Measurements from ENCODE around the gene PAGE2. TPM values are rescaled to one million over a fixed set of nuclear protein-coding genes. Genes with fewer than 3 reads are reported as not detected.
"Not testable (repeated sequence)": the region's sequence is repeated elsewhere in the genome, so short reads cannot be mapped to it uniquely, and the experiment has no call there.

PAGE2 gene, protein sequence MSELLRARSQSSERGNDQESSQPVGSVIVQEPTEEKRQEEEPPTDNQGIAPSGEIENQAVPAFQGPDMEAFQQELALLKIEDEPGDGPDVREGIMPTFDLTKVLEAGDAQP
- total RNA-seq (not detected), polyA plus RNA-seq (not detected)

DNA sequence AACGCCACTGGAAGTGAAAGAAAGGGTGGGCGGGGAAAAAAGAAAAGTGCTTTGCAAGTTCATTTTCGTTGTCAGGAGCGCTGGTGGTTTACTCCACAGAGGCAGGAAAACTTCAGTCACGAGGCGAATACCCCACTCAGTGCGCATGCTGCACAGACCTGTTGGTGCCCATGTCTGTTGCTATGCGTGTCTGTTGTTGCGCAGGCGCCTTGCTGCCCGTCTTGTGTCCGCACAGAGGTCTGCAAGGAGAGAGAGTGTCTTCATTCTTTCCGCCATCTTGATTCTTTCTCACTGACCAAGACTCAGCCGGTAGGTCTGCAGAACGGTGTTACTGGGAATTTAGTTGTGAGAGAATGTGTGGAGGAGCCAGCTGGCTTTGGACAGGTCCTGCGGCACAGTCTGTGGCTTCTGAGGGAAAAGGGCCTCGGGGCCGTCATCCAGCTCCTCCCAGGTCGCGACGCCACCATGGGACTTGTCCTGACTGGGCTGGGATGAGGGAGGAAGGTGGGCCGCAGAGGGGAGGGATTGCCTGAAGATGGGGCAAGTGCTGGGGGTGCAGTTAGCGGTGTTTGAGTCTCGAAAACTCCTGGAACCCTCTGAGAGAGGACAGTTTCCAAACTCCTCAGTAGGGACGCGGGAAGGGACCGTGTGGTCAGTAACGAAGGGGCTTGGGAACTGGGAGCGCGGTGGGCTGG lies at the start of gene PAGE2:
Gene PAGE2 (plus strand): TSS at position 224 of the 695 bp plus-strand sequence. CDS start 1,003 bp downstream, outside the sequence.
- no peak for DNase-seq (ENCODE audit: extremely low spot score)
- no peak within 1 kb of the TSS for H3K27ac ChIP-seq (ENCODE audit: low read depth)
- H3K36me3 ChIP-seq (ENCODE audit: insufficient read depth): no peaks in the 10 kb centered on the region
- no peak within 1 kb of the TSS for H3K4me3 ChIP-seq (ENCODE audit: low read depth, low read length)
- H3K4me1 ChIP-seq (ENCODE audit: insufficient read depth): no peaks in the 10 kb centered on the region
- 95% methylated on average over 30 of the region's 30 CpGs for WGBS

DNA sequence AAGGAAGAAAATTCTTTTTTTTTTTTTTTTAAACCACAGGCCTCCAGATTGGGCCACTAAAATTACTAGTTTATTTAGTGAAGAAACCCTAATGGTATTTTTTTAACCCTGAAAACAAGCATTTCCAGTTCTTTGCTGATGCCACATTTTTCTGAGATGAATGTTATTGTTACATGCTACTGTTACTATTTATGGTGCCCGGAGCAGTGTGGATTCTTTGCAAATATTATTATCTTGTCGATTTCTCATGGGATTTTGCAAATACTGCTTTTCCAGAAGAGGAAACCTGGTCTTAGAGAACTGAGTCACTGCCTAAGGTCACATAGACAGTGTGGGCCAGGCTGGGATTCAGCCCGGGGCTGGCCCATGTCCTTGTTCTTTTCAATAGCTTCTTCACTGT lies 49.3 kb upstream of the PAGE2 start:
- H3K4me1 ChIP-seq (ENCODE audit: insufficient read depth): no peaks in the 10 kb centered on the region
- DNase-seq (ENCODE audit: extremely low spot score): no peak
- WGBS: 73% methylated on average over 3 of the region's 3 CpGs
- H3K27ac ChIP-seq (ENCODE audit: low read depth): no peak overlapping the region
- no peak overlapping the region for H3K4me3 ChIP-seq (ENCODE audit: low read depth, low read length)
- no peaks in the 10 kb centered on the region for H3K36me3 ChIP-seq (ENCODE audit: insufficient read depth)

DNA sequence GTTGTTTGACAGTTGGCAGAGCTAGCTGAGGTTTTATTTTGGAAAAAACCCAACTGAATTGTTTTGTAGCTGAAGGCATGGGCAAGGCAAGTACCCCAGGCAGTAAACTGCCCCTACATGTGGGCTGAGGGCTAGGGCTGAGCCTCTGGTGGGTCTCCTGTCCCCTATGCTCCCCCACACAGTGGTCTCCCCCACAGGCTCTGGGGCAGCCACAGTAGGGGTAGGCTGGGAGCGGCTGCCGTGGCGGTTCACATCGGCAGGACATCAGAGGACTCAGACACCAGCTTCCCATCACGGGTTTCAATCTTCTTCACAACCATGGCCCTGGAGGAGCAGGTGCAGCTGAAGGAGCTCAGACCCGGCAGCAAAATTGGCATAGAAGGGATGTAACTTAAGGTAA lies 47.3 kb upstream of the PAGE2 start:
- no peak overlapping the region for H3K4me3 ChIP-seq (ENCODE audit: low read depth, low read length)
- 95% methylated on average over 6 of the region's 6 CpGs for WGBS
- no peaks in the 10 kb centered on the region for H3K36me3 ChIP-seq (ENCODE audit: insufficient read depth)
- no peaks in the 10 kb centered on the region for H3K4me1 ChIP-seq (ENCODE audit: insufficient read depth)
- DNase-seq (ENCODE audit: extremely low spot score): no peak
- no peak overlapping the region for H3K27ac ChIP-seq (ENCODE audit: low read depth)

DNA sequence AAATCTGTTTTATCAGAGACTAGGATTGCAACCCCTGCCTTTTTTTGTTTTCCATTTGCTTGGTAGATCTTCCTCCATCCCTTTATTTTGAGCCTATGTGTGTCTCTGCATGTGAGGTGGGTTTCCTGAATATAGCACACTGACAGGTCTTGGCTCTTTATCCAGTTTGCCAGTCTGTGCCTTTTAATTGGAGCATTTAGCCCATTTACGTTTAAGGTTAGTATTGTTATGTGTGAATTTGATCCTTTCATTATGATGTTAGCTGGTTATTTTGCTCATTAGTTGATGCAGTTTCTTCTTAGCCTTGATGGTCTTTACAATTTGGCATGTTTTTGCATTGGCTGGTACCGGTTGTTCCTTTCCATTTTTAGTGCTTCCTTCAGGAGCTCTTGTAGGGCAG lies 38.2 kb upstream of the PAGE2 start:
- H3K4me1 ChIP-seq (ENCODE audit: insufficient read depth); DNase-seq (ENCODE audit: extremely low spot score); H3K27ac ChIP-seq (ENCODE audit: low read depth); H3K4me3 ChIP-seq (ENCODE audit: low read depth, low read length); H3K36me3 ChIP-seq (ENCODE audit: insufficient read depth): not testable (repeated sequence)
- 81% methylated on average over 2 of the region's 2 CpGs for WGBS

DNA sequence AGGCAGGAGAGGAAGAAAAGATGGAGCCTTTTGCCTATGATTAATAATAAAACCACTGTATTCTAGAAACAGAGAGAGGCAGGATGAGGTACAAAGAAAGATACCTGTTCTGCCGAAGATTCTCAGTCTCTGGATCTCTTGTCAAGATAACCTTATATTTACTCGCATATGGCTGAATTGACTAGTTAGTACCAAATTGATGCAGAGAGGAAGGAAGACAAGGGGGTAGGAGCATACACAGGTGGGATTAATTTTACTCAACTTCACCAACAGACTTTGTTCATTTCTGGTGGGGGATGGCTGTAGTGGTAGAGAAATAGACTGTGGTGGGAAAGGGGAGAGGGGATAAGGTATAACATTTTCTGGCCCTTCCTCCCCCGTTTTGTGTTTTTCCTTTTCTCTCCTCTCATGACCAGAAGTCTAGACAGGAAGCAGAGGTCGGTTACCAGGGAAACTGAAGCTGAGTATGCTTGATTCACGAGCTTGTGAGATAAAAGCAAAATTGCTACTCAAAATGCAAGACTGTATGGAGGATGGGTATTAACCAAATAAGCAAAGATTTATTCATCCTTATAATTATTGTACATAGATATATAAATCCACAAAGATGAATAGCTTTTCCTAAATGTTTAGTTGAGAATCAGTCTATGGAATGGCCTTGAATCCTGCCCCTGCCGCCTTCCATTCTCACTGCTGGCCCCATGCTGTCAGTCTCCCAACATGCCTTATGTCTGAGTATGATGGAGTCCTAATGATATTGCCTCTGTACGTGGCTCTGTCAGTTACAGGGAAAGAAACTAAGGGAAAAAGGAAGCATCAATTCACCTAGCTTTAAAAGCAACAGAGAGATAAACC lies 31.8 kb upstream of the PAGE2 start:
- Histone ChIP-seq H3K4me3 (ENCODE audit: low read depth, low read length) (no peak overlapping the region), H3K27ac (ENCODE audit: low read depth) (no peak overlapping the region), H3K36me3 (ENCODE audit: insufficient read depth) (no peaks in the 10 kb centered on the region), H3K4me1 (ENCODE audit: insufficient read depth) (no peaks in the 10 kb centered on the region)
- DNase-seq (ENCODE audit: extremely low spot score): no peak
- WGBS: 13% methylated on average over 7 of the region's 7 CpGs

DNA sequence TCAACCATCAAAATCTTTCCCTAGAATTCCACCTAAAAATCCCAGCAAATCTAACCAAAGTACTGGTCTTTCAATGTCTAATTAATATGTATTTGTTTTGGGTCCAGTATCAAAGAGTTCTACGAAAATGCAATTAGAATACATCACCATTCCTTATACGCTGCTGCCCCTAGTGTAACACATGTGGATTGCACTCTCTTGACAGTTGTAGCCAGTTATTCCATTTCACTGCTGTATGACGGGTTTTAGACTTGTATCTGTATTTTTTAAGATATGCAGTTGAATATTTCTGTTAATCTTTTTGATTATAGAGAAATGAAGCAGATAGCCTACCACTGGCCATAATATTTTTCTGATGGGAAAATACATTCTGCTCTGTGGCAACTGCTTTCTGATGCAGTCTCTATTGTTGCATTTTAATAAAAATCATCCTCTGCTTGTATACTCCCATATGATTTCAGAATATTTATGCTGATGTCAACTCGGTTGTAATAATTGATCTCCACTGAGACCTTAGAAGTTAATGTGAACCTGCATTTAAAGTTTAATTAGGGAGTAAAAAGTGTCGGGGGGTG lies 31.1 kb upstream of the PAGE2 start:
- WGBS: 21% methylated on average over 5 of the region's 5 CpGs
- no peak for DNase-seq (ENCODE audit: extremely low spot score)
- Histone ChIP-seq H3K4me3 (ENCODE audit: low read depth, low read length) (no peak overlapping the region), H3K27ac (ENCODE audit: low read depth) (no peak overlapping the region), H3K36me3 (ENCODE audit: insufficient read depth) (no peaks in the 10 kb centered on the region), H3K4me1 (ENCODE audit: insufficient read depth) (no peaks in the 10 kb centered on the region)

DNA sequence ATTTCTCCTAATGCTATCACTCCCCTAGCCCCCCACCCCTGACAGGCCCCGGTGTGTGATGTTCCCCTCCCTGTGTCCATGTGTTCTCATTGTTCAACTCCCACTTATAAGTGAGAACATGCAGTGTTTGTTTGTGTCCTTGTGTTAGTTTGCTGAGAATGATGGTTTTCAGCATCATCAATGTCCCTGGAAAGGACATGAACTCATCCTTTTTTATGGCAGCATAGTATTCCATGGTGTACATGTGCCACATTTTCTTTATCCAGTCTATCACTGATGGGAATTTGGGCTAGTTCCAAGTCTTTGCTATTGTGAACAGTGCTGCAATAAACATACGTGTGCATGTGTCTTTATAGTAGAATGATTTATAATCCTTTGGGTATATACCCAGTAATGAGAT lies 21.6 kb upstream of the PAGE2 start:
- not testable (repeated sequence) for H3K27ac ChIP-seq (ENCODE audit: low read depth); H3K4me1 ChIP-seq (ENCODE audit: insufficient read depth); DNase-seq (ENCODE audit: extremely low spot score); H3K4me3 ChIP-seq (ENCODE audit: low read depth, low read length); H3K36me3 ChIP-seq (ENCODE audit: insufficient read depth)
- WGBS: 85% methylated on average over 2 of the region's 2 CpGs

DNA sequence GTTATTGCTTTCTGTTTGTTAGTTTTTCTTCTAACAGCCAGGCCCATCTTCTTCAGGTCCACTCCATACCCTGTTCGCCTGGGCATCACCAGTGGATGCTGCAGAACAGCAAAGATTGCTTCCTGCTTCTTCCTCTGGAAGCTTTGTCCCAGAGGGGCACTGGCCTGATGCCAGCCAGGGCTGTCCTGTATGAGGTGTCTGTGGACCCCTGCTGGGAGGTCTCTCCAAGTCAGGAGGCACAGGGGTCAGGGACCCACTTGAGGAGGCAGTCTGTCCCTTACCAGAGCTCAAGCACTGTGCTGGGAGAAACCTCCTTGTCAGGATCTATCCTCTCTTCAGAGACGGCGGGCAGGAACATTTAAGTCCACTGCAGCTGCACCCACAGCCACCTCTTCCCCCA lies 16.5 kb upstream of the PAGE2 start:
- no peak for DNase-seq (ENCODE audit: extremely low spot score)
- Histone ChIP-seq H3K36me3 (ENCODE audit: insufficient read depth) (no peaks in the 10 kb centered on the region), H3K27ac (ENCODE audit: low read depth) (no peak overlapping the region), H3K4me3 (ENCODE audit: low read depth, low read length) (no peak overlapping the region), H3K4me1 (ENCODE audit: insufficient read depth) (no peaks in the 10 kb centered on the region)
- WGBS: 90% methylated on average over 3 of the region's 3 CpGs

DNA sequence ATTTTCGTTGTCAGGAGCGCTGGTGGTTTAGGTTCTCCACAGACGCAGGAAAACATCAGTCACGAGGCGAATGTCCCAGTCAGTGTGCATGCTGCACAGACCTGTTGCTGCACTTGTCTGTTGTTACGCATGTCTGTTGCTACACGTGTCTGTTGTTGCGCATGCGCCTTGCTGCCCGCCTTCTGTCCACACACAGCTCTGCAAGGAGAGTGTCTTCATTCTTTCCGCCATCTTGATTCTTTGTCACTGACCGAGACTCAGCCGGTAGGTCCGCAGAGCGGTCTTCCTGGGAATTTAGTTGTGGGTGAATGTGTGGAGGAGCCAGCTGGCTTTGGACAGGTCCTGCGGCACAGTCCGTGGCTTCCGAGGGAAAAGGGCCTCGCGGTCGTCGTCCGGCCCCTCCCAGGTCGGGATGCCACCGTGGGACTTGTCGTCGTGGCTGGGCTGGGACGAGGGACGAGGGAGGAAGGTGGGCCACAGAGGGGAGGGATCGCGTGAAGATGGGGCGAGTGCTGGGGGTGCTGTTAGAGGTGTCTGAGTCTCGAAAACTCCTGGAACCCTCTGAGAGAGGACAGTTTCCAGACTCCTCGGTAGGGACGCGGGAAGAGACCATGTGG lies 13.9 kb upstream of the PAGE2 start, which contains the start of gene PAGE2B:
Gene PAGE2B (plus strand): TSS at position 180 of the 617 bp plus-strand sequence. CDS start 1,012 bp downstream, outside the sequence.
- 91% methylated on average over 36 of the region's 36 CpGs for WGBS
- no peaks in the 10 kb centered on the region for H3K4me1 ChIP-seq (ENCODE audit: insufficient read depth)
- H3K4me3 ChIP-seq (ENCODE audit: low read depth, low read length): no peak within 1 kb of the TSS
- no peak within 1 kb of the TSS for H3K27ac ChIP-seq (ENCODE audit: low read depth)
- no peaks in the 10 kb centered on the region for H3K36me3 ChIP-seq (ENCODE audit: insufficient read depth)
- DNase-seq (ENCODE audit: extremely low spot score): no peak

DNA sequence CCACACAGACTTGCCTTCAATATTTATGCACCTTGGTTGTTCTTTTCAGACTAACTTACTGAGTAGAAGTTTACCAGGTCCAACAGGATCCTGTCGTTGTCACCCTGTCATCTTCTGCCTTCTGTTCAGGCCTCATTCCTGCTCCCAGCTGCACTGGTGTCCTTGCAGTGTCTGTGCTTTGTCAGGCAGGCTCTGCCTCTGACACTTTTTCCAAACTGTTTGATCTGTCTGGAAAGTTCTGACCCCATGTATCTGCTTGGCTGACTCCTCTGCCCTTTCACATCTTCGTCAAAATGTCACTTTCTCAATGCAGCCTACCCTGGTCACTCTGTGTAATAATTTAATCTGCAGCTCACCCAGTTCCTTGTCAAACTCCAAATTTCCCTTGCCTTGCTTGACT lies 9.9 kb downstream of the PAGE2 start:
- no peak overlapping the region for H3K4me3 ChIP-seq (ENCODE audit: low read depth, low read length)
- H3K36me3 ChIP-seq (ENCODE audit: insufficient read depth): no peaks in the 10 kb centered on the region
- WGBS: 34% methylated on average over 2 of the region's 2 CpGs
- DNase-seq (ENCODE audit: extremely low spot score): no peak
- H3K27ac ChIP-seq (ENCODE audit: low read depth): no peak overlapping the region
- H3K4me1 ChIP-seq (ENCODE audit: insufficient read depth): no peaks in the 10 kb centered on the region

DNA sequence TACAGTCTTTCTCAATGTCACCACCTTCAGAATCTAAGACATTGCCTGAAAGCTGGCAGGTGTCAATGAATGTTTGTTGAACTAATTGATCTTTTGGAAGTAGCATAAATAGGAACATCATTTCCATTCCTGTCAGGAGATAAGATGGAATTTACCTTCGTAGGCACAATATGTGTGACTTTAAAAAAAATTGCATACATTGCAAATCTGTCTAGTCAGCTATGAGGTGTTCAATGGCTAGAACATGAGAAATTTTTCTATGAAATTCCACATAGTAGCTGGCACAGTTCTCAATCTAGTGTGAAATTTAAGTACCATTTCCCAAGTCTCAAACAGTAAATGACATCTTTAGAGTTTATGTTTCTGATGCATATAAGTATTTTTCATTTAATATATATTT lies 10.3 kb downstream of the PAGE2 start:
- no peak overlapping the region for H3K4me3 ChIP-seq (ENCODE audit: low read depth, low read length)
- WGBS: 58% methylated on average over 1 of the region's 1 CpG
- no peaks in the 10 kb centered on the region for H3K36me3 ChIP-seq (ENCODE audit: insufficient read depth)
- no peaks in the 10 kb centered on the region for H3K4me1 ChIP-seq (ENCODE audit: insufficient read depth)
- no peak overlapping the region for H3K27ac ChIP-seq (ENCODE audit: low read depth)
- no peak for DNase-seq (ENCODE audit: extremely low spot score)

DNA sequence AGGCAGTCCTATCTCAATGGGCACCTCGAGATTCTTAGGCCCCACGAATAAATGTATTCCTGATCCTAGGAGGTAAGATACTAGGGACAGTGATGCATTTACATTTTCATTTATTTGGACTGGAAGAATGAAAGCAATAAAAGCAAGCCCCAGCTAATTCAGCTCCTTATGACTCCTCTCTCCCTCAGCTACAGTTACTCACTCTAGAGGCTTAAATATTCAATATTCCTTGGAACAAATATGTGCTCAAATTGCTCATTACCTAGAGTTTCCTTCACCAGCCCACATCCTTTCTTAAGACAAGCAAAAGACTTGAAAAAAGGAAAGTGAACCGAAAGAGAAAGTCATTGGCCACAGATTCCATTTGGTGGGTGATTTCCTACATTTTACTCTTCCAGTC lies 13.9 kb downstream of the PAGE2 start:
- 68% methylated on average over 3 of the region's 3 CpGs for WGBS
- H3K4me3 ChIP-seq (ENCODE audit: low read depth, low read length): no peak overlapping the region
- no peaks in the 10 kb centered on the region for H3K4me1 ChIP-seq (ENCODE audit: insufficient read depth)
- H3K27ac ChIP-seq (ENCODE audit: low read depth): no peak overlapping the region
- no peak for DNase-seq (ENCODE audit: extremely low spot score)
- no peaks in the 10 kb centered on the region for H3K36me3 ChIP-seq (ENCODE audit: insufficient read depth)

DNA sequence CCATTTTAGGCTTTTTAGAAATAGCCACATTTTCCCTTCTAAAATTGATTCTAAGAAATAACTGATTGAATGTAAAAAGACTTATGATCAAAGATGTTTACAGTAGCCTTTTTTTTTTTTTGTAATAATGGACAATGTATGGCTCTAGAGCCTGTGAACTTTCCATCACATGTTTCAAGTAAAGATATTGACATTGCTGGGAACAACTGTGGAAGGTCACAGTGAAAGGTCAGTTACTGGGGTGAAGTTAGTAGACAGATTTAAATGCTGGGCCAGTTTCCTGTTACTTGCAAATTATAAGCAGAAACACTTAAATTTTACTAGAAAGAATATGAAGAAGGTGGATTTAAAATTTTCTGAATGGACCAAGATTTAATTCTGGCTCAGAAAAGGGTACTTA lies 18.4 kb downstream of the PAGE2 start:
- no peak overlapping the region for H3K4me3 ChIP-seq (ENCODE audit: low read depth, low read length)
- H3K4me1 ChIP-seq (ENCODE audit: insufficient read depth): no peaks in the 10 kb centered on the region
- no peak overlapping the region for H3K27ac ChIP-seq (ENCODE audit: low read depth)
- H3K36me3 ChIP-seq (ENCODE audit: insufficient read depth): no peaks in the 10 kb centered on the region
- no peak for DNase-seq (ENCODE audit: extremely low spot score)

Measured in urinary bladder (tissue), 4 donors.